ENCODE measurements around the gene MUSTN1. TPM values are rescaled to one million over a fixed set of nuclear protein-coding genes. Genes with fewer than 3 reads are reported as not detected.

The MUSTN1 gene
- total and polyA plus RNA-seq, 2 donors (not counting 3 experiments of a cell fraction or from before 2014, with no cell fraction given), result 1.1 to 2.2 TPM

DNA sequence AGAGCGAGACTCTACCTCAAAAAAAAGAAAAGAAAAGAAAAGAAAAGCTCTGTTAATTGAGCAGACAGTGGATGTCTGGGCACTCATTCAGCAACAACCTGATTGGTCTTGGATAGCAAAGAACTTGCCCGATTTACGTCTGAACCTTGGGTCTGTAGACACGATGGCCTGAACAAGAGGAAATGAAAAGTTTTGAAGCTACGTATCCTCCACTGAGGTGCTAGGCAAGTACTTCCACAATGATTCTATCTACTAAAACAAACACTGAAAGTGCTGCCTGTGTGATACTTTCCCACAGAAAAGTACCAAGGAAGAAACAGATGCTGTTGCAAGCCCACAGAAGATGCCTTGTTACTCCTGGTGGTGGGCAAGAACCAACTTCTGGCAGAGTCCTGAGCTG, 21.8 kb upstream of the MUSTN1 start:
- Histone ChIP-seq H2AFZ (ENCODE audit: low read depth, low read length) (no peak overlapping the region), H3K4me2 (ENCODE audit: insufficient read depth, low read length) (no peak overlapping the region), H3K36me3 (ENCODE audit: control insufficient read depth in 2 of 2, extremely low read depth in 1 of 2, insufficient read depth in 2 of 2, low read length in 2 of 2) (peaks cover 0 to 3% of the 10 kb centered on the region in 2 experiments), H3K9me3 (replicated peaks; ENCODE audit: control insufficient read depth, insufficient read depth, low read length) (no peaks in the 10 kb centered on the region), H3K9me1 (replicated peaks; ENCODE audit: control insufficient read depth, extremely low read depth, insufficient read depth, low read length) (no peaks in the 10 kb centered on the region), H3K27me3 (ENCODE audit: control insufficient read depth in 2 of 2, insufficient read depth in 2 of 2, low read length in 2 of 2) (no peaks in the 10 kb centered on the region), H3K4me3 (replicated peaks in 1 of 3; ENCODE audit: insufficient read depth in 1 of 3, low read depth in 1 of 3, low read length in 3 of 3) (no peak overlapping the region), H3K79me2 (ENCODE audit: control insufficient read depth, insufficient read depth, low read length) (no peaks in the 10 kb centered on the region), H3K4me1 (ENCODE audit: control insufficient read depth, extremely low read depth, insufficient read depth, low read length) (no peaks in the 10 kb centered on the region), H4K20me1 (replicated peaks; ENCODE audit: control insufficient read depth, extremely low read depth, insufficient read depth, low read length) (no peaks in the 10 kb centered on the region), H3K9ac (replicated peaks; ENCODE audit: extremely low read depth, insufficient read depth, low read length) (no peak overlapping the region), H3K27ac (ENCODE audit: insufficient read depth, low read depth, low read length) (no peak overlapping the region)
- DNase-seq (ENCODE audit: low read depth, low spot score), result no peak
- intact Hi-C loops (cut with micrococcal nuclease) (no loop called here), dilution Hi-C loops (cut with MboI; ENCODE audit: extremely low pct_ligation_motif_present, low sequenced_read_pairs) (no loop called here)
- no peak for TF ChIP-seq POLR2AphosphoS5 (IDR thresholded peaks at IDR 0.05; ENCODE audit: insufficient read depth, low read depth, low read length)
- TF ChIP-seq, protein P1, sequence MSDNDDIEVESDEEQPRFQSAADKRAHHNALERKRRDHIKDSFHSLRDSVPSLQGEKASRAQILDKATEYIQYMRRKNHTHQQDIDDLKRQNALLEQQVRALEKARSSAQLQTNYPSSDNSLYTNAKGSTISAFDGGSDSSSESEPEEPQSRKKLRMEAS (IDR thresholded peaks at IDR 0.05; ENCODE audit: insufficient read depth, insufficient read length), result no peak
- TF ChIP-seq FOS (IDR thresholded peaks at IDR 0.05; ENCODE audit: borderline replicate concordance, insufficient read depth, low read length), result no peak
- TF ChIP-seq EZH2 (IDR thresholded peaks at IDR 0.05; ENCODE audit: borderline replicate concordance, low read depth, low read length, severe bottlenecking), result no peak
- TF ChIP-seq, protein P2, sequence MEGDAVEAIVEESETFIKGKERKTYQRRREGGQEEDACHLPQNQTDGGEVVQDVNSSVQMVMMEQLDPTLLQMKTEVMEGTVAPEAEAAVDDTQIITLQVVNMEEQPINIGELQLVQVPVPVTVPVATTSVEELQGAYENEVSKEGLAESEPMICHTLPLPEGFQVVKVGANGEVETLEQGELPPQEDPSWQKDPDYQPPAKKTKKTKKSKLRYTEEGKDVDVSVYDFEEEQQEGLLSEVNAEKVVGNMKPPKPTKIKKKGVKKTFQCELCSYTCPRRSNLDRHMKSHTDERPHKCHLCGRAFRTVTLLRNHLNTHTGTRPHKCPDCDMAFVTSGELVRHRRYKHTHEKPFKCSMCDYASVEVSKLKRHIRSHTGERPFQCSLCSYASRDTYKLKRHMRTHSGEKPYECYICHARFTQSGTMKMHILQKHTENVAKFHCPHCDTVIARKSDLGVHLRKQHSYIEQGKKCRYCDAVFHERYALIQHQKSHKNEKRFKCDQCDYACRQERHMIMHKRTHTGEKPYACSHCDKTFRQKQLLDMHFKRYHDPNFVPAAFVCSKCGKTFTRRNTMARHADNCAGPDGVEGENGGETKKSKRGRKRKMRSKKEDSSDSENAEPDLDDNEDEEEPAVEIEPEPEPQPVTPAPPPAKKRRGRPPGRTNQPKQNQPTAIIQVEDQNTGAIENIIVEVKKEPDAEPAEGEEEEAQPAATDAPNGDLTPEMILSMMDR (IDR thresholded peaks at IDR 0.05; ENCODE audit: extremely low read depth in 1 of 2, insufficient read depth in 1 of 2, low read depth in 1 of 2, low read length in 2 of 2), result no peak
- no peak for TF ChIP-seq MYC (IDR thresholded peaks at IDR 0.05; ENCODE audit: low read depth, low read length)
- TF ChIP-seq GATA2 (IDR thresholded peaks at IDR 0.05; ENCODE audit: insufficient read depth, insufficient read length, low read depth, low read length), result no peak
- no peak for TF ChIP-seq POLR2A (IDR thresholded peaks at IDR 0.05; ENCODE audit: low read depth, low read length)
- no peak for TF ChIP-seq JUN (IDR thresholded peaks at IDR 0.05; ENCODE audit: borderline replicate concordance, insufficient read depth, insufficient read length, low read depth)
- no peak for FAIRE-seq
- ChIA-PET POLR2A (no interaction called here), CTCF (interaction anchor here (0.8 to 0.9 kb wide), 2 partner anchors 78 to 216 kb away, joined by 3 to 4 read pairs; no protein-coding TSS in a partner anchor)
- no TSS peak for BruUV-seq (replicated peaks)
